ENCODE data around the gene POLD2.

GRCh38 chr7:44116087-44116788 lies 7.1 kb downstream of the POLD2 start:
- TF ChIP-seq CTCF (conservative IDR thresholded peaks at IDR 0.05; ENCODE audit: low read depth, low read length): no peak
- no peak for TF ChIP-seq MXI1 (IDR thresholded peaks at IDR 0.05; ENCODE audit: borderline replicate concordance, low read depth, low read length)
- no peak for TF ChIP-seq FOS (IDR thresholded peaks at IDR 0.05; ENCODE audit: low read depth, low read length)
- no peak for TF ChIP-seq BHLHE40 (IDR thresholded peaks at IDR 0.05; ENCODE audit: low read depth, low read length)
